GM21619 (cell line): ENCODE data around the gene C11orf16.
"Not testable (repeated sequence)": the region's sequence is repeated elsewhere in the genome, so short reads cannot be mapped to it uniquely, and the experiment has no call there.

Experiments
- ATAC-seq: cut with Tn5 transposase; IDR thresholded peaks from one replicate; pipeline ENCODE4 v1.9.1; 2021; ENCODE audit not compliant: unreplicated experiment

Gene C11orf16

GRCh38 chr11:8937659-8938058 is 4.9 kb upstream of the C11orf16 start:
- no peak for ATAC-seq

GRCh38 chr11:8937159-8937558 is 4.4 kb upstream of the C11orf16 start:
- ATAC-seq = peak; percentile 56

GRCh38 chr11:8935789-8936188 is 3.0 kb upstream of the C11orf16 start:
- ATAC-seq = not testable (repeated sequence)

- ATAC-seq = no peak
Measured at GRCh38 chr11:8934742-8935488, 2.2 kb upstream of the C11orf16 start.

GRCh38 chr11:8933931-8934330 is 1.2 kb upstream of the C11orf16 start:
- ATAC-seq = no peak

- no peak for ATAC-seq
Measured at GRCh38 chr11:8930456-8931175, 2.1 kb downstream of the C11orf16 start.

- ATAC-seq = no peak
Measured at GRCh38 chr11:8928981-8929615, 3.6 kb downstream of the C11orf16 start.

- ATAC-seq = no peak
Measured at GRCh38 chr11:8928205-8928604, 4.5 kb downstream of the C11orf16 start.

- ATAC-seq = no peak
Measured at GRCh38 chr11:8927233-8927632, 5.5 kb downstream of the C11orf16 start.

- no peak for ATAC-seq
Measured at GRCh38 chr11:8926236-8926635, 6.5 kb downstream of the C11orf16 start.

- ATAC-seq = no peak
Measured at GRCh38 chr11:8925711-8926110, 7.0 kb downstream of the C11orf16 start.

- no peak for ATAC-seq
Measured at GRCh38 chr11:8922691-8923090, 10.1 kb downstream of the C11orf16 start.

GRCh38 chr11:8917157-8917825 is 15.5 kb downstream of the C11orf16 start:
- ATAC-seq = no peak

GRCh38 chr11:8914661-8915018 is 18.1 kb downstream of the C11orf16 start:
- no peak for ATAC-seq

- ATAC-seq = no peak
Measured at GRCh38 chr11:8913961-8914660, 18.6 kb downstream of the C11orf16 start.

- peak; percentile 76 for ATAC-seq
Measured at GRCh38 chr11:8911029-8911823, 21.5 kb downstream of the C11orf16 start, which contains the start of gene AKIP1. Gene AKIP1, plus strand, starts transcription at chr11:8911189. Its CDS starts 261 bp downstream, at chr11:8911450.

GRCh38 chr11:8910649-8911026 is 22.1 kb downstream of the C11orf16 start:
- ATAC-seq = peak; percentile 14

- no peak for ATAC-seq
Measured at GRCh38 chr11:8908099-8908498, 24.6 kb downstream of the C11orf16 start.

- ATAC-seq = no peak
Measured at GRCh38 chr11:8907116-8907515, 25.6 kb downstream of the C11orf16 start.
